HG02840 (cell line): Measurements from ENCODE around the gene PPM1G.
"Not testable (repeated sequence)": the region's sequence is repeated elsewhere in the genome, so short reads cannot be mapped to it uniquely, and the experiment has no call there.

Experiments used
- ATAC-seq: cut with Tn5 transposase; IDR thresholded peaks from one replicate; pipeline ENCODE4 v1.9.1; 2021; ENCODE audit warnings: mild to moderate bottlenecking, moderate library complexity, moderate number of reproducible peaks; ENCODE audit not compliant: unreplicated experiment, low FRiP score

PPM1G gene, protein sequence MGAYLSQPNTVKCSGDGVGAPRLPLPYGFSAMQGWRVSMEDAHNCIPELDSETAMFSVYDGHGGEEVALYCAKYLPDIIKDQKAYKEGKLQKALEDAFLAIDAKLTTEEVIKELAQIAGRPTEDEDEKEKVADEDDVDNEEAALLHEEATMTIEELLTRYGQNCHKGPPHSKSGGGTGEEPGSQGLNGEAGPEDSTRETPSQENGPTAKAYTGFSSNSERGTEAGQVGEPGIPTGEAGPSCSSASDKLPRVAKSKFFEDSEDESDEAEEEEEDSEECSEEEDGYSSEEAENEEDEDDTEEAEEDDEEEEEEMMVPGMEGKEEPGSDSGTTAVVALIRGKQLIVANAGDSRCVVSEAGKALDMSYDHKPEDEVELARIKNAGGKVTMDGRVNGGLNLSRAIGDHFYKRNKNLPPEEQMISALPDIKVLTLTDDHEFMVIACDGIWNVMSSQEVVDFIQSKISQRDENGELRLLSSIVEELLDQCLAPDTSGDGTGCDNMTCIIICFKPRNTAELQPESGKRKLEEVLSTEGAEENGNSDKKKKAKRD

GRCh38 chr2:27409321-27410073 lies at the start of gene PPM1G:
PPM1G (minus strand) TSS chr2:27409591; CDS start chr2:27409422, 169 bp downstream.
- peak; percentile 94 for ATAC-seq

DNA sequence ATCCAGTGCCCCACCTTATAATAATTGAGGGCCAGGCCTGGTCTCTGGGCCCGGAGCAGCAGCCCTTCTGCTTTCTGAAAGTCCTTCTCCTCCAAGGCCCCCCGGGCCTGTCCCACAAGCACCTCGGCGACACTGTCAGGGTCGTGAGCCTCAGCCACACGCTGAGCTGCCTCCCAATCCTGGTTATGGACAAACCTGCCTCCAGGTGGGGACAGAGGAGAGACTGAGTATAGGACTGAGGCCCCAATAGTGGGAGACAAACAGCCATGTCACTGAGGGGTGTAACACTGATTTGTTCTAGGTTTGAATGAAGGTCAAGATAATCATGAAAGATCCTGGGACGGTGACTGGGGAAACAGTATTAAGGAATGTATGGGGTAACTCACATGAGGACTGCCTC lies 44.6 kb upstream of the PPM1G start:
- ATAC-seq, result no peak

GRCh38 chr2:27451095-27451494 lies 41.7 kb upstream of the PPM1G start:
- ATAC-seq, result no peak

- ATAC-seq, result no peak
These were observed 39.0 kb upstream of the PPM1G start for GRCh38 chr2:27448381-27448780.

DNA sequence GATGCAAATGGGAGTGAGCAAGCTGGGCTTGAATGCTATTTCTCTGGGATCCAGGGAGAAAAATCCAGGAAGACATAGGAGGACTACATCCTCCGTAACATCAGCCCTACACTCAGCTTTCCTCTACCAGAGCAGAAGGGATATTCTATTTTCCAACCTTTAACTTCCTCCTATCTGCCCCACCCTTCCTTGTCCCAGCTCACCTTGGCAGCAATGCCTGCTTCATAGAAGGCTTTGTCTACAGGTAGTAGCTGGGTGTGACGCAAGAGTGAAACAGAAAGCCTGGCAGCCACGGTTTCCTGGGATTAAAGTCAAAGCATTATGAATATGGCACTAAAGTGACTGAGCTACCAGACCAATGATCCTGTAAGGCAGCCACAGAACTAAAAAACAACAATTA lies 36.7 kb upstream of the PPM1G start:
- ATAC-seq, result no peak

GRCh38 chr2:27445615-27446014 lies 36.2 kb upstream of the PPM1G start:
- no peak for ATAC-seq

DNA sequence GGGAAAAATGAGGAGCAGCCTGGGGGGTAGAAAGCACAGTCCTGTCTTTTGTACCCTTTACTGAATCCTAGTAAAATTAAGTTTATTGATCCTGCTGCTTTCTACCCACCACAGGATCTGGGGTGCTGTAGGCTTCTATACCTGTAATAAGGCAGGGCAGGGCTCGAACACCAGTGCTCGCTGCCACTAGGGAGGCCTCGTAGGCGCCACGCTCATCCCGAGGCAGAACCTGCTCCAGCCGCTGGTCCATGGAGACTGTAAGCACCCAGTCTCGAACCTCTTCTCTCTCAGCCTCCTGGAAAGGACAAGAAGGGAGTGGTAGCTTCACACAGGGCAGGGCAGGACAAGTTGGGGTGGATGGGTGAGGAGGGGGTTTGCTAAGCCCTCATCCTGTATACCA lies 35.8 kb upstream of the PPM1G start:
- ATAC-seq, result no peak

DNA sequence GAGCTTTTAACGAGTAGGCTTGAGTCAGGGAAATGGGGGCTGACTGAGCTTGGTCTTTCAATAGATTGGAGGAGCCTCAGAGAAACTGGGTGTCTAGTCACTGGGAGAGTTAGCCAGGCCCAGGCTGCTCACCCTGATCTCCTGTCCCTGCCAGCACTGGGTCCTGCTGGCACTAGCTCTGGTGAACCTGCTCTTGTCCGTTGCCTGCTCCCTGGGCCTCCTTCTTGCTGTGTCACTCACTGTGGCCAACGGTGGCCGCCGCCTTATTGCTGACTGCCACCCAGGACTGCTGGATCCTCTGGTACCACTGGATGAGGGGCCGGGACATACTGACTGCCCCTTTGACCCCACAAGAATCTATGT lies 33.5 kb upstream of the PPM1G start:
- ATAC-seq, result no peak

GRCh38 chr2:27441958-27442919 lies 32.8 kb upstream of the PPM1G start, which contains the start of gene KRTCAP3:
KRTCAP3 (plus strand) TSS chr2:27442381; CDS start chr2:27442413, 32 bp downstream.
- ATAC-seq, result no peak

DNA sequence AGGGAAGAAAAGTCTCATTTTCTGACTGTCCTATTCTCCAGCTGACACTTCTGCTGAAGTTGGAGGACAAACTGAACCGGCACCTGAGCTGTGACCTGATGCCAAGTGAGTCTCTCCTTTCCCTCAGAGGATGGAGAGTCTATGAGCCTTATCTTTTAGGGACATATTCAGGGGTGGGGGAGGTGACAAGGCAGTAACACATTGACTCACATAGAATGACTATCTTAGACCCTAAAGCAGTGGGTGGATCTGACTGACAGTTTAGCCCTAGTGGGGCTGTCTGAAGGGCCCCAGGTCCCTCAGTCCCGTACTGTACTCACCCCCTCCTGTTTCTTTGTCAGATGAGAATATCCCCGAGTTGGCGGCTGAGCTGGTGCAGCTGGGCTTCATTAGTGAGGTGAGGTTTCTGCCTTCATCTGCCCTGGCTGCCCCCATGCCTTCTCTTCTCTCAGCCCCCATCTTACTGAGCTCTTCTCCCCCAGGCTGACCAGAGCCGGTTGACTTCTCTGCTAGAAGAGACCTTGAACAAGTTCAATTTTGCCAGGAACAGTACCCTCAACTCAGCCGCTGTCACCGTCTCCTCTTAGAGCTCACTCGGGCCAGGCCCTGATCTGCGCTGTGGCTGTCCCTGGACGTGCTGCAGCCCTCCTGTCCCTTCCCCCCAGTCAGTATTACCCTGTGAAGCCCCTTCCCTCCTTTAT lies 32.0 kb upstream of the PPM1G start:
- ATAC-seq, result no peak

GRCh38 chr2:27435628-27436027 lies 26.2 kb upstream of the PPM1G start:
- ATAC-seq, result no peak

GRCh38 chr2:27431395-27431794 lies 22.0 kb upstream of the PPM1G start:
- no peak for ATAC-seq

DNA sequence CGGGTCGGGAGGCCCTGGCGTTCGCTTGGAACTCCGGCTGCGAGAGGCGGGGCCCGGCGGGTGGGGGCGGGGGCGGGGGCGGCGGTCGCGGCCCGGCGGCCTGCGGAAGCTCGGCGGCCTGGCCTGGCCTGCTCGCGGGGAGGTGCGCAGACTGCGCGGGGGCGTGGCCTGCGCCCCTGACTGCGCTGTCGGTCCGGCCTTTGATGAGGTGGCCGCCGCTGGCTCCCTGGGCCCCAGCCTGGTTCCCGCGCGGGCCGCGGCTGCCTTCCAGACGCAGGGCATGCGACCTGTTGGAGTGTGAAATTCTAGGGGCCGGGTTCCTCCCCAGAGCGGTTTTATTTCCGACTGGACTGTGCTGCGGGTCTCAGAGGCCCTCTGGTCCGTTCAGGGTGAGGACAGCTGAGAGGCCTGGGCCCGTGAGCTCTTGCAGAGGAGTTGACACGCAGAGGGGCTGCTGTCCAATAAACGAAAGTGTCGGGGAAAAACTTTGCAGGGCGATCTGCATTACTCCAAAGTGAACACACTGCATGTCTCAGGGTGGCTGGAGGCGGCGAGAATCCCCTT lies 19.7 kb upstream of the PPM1G start:
- ATAC-seq, result peak; percentile 74

DNA sequence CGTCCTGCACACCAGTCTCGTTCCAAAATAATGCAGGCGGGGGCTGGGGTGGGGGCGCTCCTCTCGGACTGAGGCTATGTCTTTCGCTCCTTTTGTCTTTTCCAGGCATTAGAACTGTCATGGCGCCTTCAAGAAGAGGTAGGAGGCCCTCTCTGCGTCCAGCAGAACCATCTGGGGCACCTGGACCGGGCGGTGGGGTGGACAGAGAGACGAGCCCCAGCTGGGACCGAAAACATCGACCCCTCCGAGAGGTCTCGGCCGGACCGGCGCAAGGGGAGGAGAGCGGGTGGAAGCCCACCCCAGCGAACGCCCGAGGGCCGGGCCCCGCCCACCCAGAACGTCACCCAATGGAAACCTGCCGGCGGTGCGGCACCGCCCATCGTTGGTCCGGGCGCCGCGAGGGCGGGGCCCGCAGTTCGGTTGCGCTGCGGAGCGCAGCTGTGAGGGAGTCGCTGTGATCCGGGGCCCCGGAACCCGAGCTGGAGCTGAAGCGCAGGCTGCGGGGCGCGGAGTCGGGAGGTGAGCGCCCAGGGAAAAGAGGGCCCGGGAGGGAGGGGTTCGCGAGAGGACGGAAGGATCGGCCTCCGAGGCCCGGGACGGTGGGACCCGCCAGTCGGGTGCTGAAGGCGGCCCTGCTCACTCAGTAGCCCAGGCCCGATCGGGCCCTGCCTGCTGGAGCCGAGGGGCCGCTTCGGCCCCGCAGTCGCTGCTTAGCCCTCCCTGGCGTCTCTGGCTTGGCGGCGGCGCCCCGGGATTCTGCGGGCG lies 19.0 kb upstream of the PPM1G start, which contains the start of gene NRBP1:
TSS of gene NRBP1 (plus strand) at position 419 of the 765 bp plus-strand sequence. CDS start 4,643 bp downstream, outside the sequence.
- peak; percentile 83 for ATAC-seq

DNA sequence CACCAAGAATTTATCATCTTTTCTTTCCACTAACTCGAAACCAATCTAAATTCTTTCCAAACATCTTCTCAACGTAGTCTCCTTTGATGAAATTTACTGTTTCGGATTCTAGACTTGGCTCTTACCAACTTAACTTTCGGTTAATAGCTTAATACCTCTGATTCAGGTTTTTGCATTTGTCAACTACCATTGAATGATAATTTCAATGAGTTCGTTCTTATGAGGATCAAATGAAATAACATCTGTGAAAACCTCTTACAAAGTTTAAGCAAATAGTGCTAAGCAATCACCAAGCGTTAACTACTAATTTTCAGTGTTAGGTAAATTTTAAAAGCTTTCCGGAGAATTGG lies 18.4 kb upstream of the PPM1G start:
- no peak for ATAC-seq

GRCh38 chr2:27425039-27425438 lies 15.6 kb upstream of the PPM1G start:
- ATAC-seq, result not testable (repeated sequence)

- no peak for ATAC-seq
These were observed 13.6 kb upstream of the PPM1G start for GRCh38 chr2:27422958-27423357.

GRCh38 chr2:27421660-27422250 lies 12.4 kb upstream of the PPM1G start:
- no peak for ATAC-seq
